H1 (cell line): ENCODE data around the gene LRRC8D.

Experiments used
- CBX8 ChIP-seq: fragments of 300-800, 300-1000 bp; sonication (generic); IDR thresholded peaks from 2 replicates; pipeline ENCODE4 v1.7.1; 2016; ENCODE audit warnings: low read depth, low read length, borderline replicate concordance
- NRF1 ChIP-seq: IDR thresholded peaks from 2 replicates; pipeline ENCODE4 v1.6.1; 2011; ENCODE audit warnings: mild to moderate bottlenecking, low read depth, low read length, improper control_type of control experiment
- POU5F1 ChIP-seq: IDR thresholded peaks from 2 replicates; pipeline ENCODE4 v1.6.1; 2011; ENCODE audit warnings: low read depth, mild to moderate bottlenecking, low read length, moderate library complexity
- SP4 ChIP-seq: IDR thresholded peaks from 2 replicates; pipeline ENCODE4 v1.6.1; 2012; ENCODE audit warnings: low read length, inconsistent platforms
- TCF12 ChIP-seq: IDR thresholded peaks from 2 replicates; pipeline ENCODE4 v1.6.1; 2011; ENCODE audit warnings: low read depth, mild to moderate bottlenecking, low read length
- TF ChIP-seq, protein P1 (sequence below), 3 experiments: IDR thresholded peaks; 1 replicate in 2 of 3; 2 replicates in 1 of 3; pipeline versions ENCODE4 v1.5.1 to v1.6.1; 2011; ENCODE audit warnings: low read length in 3 of 3, mild to moderate bottlenecking in 3 of 3, inconsistent platforms in 2 of 3, low read depth in 1 of 3, moderate library complexity in 1 of 3; ENCODE audit not compliant: insufficient read depth in 1 of 3; ENCODE audit errors: control extremely low read depth in 1 of 3

DNA sequence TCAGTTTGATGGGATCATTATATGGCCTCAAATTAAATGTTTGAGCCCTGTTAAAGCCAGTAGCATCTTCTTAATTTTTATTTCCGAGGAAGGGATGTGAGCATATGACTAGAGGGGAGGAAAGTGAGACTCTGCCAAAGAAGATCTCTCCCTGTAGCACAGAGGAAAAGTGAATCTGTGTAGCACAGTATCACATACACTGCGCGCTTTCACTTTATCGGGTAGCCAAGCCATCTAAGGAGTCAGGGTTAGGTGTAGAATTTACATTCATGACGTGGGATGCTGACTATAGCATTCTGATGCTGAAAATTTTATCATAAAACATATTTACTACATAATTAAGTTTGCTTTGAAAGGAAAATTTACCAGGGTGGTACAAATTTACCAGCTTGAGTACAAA lies 24.0 kb downstream of the LRRC8D start:
- TF ChIP-seq, protein P1, sequence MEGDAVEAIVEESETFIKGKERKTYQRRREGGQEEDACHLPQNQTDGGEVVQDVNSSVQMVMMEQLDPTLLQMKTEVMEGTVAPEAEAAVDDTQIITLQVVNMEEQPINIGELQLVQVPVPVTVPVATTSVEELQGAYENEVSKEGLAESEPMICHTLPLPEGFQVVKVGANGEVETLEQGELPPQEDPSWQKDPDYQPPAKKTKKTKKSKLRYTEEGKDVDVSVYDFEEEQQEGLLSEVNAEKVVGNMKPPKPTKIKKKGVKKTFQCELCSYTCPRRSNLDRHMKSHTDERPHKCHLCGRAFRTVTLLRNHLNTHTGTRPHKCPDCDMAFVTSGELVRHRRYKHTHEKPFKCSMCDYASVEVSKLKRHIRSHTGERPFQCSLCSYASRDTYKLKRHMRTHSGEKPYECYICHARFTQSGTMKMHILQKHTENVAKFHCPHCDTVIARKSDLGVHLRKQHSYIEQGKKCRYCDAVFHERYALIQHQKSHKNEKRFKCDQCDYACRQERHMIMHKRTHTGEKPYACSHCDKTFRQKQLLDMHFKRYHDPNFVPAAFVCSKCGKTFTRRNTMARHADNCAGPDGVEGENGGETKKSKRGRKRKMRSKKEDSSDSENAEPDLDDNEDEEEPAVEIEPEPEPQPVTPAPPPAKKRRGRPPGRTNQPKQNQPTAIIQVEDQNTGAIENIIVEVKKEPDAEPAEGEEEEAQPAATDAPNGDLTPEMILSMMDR (IDR thresholded peaks at IDR 0.05; ENCODE audit: control extremely low read depth in 1 of 3, insufficient read depth in 1 of 3, low read depth in 1 of 3, low read length in 3 of 3): no peak
- no peak for TF ChIP-seq TCF12
- TF ChIP-seq SP4: no peak
- no peak for TF ChIP-seq NRF1
- TF ChIP-seq CBX8: no peak
- no peak for TF ChIP-seq POU5F1
